HTR-8/SVneo (cell line): ENCODE results near the gene RRAGC.
"Not testable (repeated sequence)": the region's sequence is repeated elsewhere in the genome, so short reads cannot be mapped to it uniquely, and the experiment has no call there.

ENCODE experiments used
- DNase-seq: peaks from one replicate; pipeline ENCODE4 v3.0.0; 2011; ENCODE audit warnings: low spot score, mixed read lengths; ENCODE audit not compliant: insufficient read length
- FAIRE-seq: peaks from 2 replicates; lab custom pipeline; 2011; peaks lifted over from hg19 to GRCh38; lab: Jason Lieb, UNC

The RRAGC gene

DNA sequence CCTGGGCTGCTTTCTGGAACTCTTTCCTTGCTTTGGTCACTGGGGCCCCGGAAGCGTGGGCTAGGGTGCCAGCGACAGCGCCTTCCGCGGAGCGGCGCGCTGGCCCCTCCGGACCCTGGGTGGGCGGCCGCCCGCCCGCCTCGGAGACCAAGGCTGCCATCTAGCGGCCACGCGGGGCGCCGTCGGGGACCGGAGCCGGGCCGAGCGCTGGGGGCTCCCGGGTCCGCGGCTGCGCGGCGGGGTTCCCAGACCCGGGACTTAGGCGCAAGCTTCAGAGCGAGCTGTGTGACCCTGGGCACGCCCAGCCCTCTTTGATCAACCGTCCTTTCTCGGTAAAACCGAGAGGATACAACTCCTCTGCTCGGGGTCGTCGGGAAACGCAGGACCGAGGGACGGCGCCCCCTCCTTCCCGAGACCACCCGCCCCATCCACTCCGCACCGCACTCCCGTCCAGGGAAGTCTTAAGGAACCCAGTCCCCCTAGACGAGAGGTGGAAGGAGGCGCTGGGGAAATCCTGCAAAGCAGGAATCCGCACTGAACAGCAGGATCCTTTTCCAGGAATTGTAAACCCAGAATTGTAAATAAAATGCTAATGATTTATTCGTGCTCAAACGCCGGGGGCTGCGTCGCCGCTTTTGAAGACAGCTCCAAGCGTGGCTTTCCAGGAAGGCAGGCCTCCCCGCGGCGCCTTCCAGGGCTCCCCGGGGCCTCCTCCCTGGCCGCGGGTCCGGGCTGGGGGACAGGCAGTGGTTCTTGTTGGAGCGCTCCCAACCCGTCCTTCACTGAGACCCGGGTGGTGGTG, 41.2 kb downstream of the RRAGC start:
- FAIRE-seq (no peak), DNase-seq (peak; percentile 53)

DNA sequence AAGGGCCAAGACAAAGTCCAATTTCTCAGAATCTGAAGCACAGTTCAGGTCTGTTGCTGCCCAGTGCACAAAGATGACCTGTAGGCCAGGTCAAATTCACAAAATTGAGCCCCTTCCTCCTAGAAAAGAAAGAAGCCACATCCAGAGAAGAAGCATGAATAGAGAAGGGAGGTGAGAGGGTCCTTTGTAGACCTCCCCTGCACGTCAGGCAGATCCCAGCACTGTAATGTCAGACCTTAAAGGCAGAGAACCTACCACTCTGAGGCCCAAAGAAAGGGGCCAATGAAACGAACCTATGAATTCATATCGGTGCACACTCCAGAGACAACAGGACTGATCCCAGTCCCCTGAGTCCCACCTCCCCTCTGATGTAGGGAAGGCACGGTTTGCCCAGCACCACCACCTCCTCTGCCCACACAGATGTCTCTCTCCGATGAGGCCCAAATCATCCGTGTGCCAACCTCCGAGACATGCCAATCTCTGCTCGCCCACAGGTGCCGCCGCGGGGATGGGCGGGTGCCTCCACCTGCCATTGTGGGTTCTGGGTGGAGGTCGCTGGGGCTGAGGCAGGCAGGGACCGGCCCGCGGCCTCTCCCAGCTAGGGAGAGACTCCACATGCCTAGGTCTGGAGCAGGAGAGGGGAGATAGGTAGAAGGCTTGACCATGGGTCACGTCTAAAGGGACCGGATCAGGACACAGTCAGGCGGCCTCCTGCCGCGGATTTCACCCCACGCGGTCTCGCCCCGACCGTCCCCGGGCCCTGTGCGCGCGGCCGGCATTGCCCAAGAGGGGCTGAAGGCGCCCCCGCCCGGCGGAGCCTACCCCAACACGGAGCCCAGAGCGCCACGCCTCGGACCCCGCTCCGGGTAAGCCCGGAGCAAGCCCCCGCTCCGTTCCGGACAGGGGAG, 42.1 kb downstream of the RRAGC start:
- FAIRE-seq (no peak), DNase-seq (no peak)

- no peak for DNase-seq
- FAIRE-seq: no peak
These were observed 43.5 kb downstream of the RRAGC start for GRCh38 chr1:38815903-38816627.

GRCh38 chr1:38814984-38815464, 44.5 kb downstream of the RRAGC start:
- no peak for FAIRE-seq

GRCh38 chr1:38814444-38814983, 45.1 kb downstream of the RRAGC start:
- FAIRE-seq: no peak
- DNase-seq: no peak

More at GRCh38 chr1:38814984-38815464, 44.5 kb downstream of the RRAGC start:
- DNase-seq: no peak

DNA sequence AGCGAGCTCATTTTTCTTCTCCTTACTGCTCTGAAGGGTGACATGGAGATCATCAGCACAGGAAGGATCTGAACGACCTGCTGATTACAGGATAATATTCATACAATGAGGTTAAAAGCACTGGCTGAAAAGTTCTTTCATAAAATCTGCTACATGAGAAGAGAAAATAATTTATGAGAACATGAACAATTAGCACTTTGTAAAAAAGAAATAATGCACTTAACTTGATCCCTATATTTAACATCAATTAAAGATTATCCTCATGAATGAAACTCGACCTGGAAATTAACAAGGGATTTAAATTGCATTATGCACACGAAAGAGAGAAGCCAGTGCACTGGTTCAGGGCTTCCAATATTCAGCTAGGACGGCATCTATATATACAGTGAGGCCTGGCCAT, 46.6 kb downstream of the RRAGC start:
- DNase-seq (no peak), FAIRE-seq (no peak)

GRCh38 chr1:38811466-38811865, 48.1 kb downstream of the RRAGC start:
- not testable (repeated sequence) for FAIRE-seq, DNase-seq

- no peak for FAIRE-seq
- DNase-seq: no peak
These were observed 53.5 kb downstream of the RRAGC start for GRCh38 chr1:38806090-38806489.

DNA sequence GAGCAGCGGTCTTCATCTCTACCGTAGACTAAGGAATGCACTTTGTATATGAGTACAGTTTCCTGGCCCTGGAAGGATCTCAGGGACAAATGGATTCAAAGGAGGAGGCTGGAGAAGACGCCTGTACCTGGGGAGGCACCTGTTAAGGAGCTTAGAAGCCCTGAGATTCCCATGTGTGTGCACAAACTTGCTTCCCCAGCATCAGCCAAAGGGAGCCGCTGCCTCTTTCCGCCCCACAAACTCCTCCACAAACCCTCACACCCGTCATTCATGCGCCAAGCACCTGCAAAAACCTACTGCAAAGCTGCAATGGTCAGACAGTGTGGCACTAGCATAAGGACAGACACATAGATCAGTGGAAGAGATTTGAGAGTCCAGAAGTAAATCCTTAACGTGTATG, 54.5 kb downstream of the RRAGC start:
- no peak for DNase-seq
- no peak for FAIRE-seq

- no peak for DNase-seq
- FAIRE-seq: no peak
These were observed 55.3 kb downstream of the RRAGC start for GRCh38 chr1:38804062-38804886.

- DNase-seq (no peak), FAIRE-seq (no peak)
These were observed 55.9 kb downstream of the RRAGC start for GRCh38 chr1:38803647-38804046.

DNA sequence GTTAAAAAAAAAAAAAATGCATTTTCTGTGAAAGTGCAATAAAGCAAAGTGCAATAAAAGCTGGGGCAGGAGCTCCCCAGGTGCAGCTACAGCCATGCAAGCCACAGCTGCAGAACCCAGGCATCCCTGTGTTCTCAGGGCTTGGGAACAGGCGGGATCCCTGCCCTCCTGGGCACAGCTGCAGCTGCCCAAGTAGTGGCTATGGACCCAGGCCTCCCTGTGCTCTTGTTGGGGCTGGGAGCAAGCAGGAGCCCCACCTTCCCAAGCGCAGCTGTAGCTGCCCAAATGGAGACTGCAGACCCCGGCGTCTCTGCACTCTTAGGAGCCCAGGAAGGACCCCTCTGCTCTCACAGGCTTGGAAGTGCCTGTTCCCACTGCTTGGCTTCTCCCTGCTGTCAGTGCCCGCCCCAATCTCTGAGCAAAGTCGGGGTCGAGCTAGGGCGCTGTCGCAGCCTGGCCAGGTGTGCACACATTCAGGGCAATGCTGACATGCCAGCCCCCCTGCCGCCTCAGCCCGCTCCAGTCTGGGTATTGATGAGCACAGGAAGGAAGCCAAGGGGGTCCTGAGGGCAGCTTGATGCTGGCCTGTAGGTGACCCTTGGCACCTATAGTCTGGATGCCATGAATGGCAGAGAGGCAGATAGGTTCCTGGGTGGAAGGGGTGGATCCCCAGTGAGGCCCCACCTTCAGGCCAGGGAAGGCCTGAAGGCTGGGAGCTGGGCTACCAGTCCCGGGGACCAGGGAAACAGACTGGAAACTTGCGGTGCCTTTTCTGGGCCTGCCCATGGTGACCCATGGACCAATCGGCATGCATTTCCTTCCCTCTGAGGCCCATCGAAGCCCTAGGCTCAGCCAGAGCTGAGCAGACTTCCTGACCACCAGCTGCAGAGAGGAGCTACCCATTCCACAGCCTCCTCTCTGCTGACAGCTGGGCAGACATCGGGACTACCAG, 58.6 kb downstream of the RRAGC start:
- no peak for FAIRE-seq
- DNase-seq: no peak

- FAIRE-seq (no peak), DNase-seq (no peak)
These were observed 66.3 kb downstream of the RRAGC start for GRCh38 chr1:38793299-38793698.

DNA sequence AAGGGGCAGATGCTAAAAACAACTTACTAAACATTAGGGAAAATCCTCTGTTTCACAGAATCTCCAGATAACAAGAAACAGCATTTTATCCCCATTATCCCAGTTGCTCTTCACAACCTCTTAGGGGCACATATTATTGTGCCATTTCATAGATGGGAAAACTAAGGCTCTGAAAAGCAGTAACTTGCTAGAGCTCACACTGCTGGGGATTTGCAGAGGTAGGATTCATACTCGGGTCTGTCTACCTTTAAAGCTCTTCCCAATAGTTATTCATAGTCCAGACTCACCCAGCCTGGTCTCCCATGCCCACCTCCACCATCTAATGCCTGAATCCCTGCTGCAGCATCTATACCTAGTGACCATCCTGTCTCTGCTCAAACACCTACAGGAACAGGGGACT, 67.7 kb downstream of the RRAGC start:
- FAIRE-seq: no peak
- no peak for DNase-seq

DNA sequence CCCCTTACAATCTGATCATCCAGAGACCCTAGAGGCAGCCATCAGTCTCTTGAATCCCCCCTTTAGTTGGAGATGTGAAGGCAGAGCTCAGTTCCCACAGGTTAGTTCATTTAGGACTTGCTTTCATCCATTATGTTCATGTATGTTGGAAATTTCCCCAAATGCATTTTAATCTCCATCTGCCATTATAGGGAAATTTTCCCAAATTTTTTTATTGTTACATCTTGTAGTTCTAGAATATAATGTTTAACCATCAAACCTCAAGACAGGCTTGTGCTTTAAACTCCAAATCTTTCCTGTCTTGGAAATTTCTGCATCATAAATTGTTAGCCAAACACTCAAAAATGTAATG, 68.4 kb downstream of the RRAGC start:
- no peak for FAIRE-seq
- DNase-seq: no peak

DNA sequence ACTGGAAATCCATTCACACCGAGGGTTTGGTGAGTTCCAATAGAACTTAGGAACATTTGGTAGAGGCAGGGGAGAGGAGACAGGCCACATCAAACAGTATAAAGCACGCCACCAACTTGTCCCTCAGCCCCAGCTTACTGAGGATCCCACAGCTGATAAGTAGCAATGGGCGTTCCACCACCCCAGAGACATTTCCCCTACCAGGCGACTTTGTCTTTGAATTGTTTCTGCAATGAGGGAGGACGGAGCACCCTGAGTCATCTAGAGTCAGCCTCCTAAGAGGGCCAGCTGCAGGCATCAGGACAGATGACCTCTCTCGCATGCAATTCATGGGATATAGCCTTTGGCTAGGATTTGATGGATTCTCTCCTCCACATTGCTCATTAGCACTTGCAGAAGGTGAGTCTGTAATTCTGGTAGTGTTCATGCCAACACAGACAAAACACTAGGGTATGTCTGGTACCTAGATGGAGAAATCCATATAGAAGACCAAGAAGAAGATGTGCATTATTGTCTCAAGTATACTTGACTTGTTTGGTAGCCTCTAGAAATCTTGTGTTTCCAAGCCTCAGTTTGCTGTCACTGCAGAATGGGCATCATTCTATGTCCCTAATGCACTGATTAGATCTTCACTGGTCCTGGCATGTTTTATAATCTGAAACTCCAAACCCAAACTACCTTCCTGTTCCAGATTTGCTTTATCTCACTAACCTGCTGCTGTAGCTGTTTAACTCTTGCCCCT, 69.0 kb downstream of the RRAGC start:
- DNase-seq (no peak), FAIRE-seq (no peak)

DNA sequence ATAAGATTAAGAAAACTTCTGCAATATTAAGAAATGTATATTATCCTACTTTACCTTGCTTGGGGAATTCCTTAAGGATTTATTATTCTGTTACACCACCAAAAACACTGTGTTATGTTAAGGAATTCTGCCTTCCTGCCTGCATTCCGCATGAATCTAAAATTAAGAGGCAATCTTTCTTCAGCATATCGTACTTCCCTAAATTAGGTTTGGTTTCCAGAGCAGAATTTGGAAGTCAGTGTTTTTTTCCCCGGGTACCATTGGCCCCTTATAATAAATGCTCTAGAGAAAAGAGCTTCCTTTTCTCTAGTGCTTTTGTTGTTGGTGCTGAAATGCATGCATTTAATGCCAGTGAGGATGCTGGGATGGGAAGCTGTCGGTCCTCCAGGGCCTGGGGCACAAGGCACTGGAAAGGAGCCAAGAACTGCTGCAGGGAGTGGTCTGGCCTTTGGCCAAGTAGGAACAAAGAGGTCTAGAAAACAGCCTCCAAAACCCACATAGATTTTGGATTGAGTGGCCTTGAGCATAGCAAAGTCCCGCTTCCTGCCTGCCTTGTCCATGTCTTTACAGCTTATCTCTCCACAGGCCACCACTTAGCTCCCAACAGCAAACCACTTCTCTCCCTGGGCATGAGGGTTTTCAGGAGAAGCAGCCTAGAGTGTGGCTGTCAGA, 69.9 kb downstream of the RRAGC start:
- FAIRE-seq (no peak), DNase-seq (no peak)
